Thymus (tissue), 11 donors: ENCODE data around the gene CYFIP1. TPM values are rescaled to one million over a fixed set of nuclear protein-coding genes. Genes with fewer than 3 reads are reported as not detected.

Experiments
- DNase-seq, 9 donors: peaks; one replicate each; pipeline ENCODE4 v3.0.0-alpha.2; 2013; ENCODE audit warnings: low spot score in 9 of 9, low read depth in 6 of 9, missing footprints in 1 of 9
- H3K27ac ChIP-seq, 2 donors: one replicate each; pipeline ENCODE4 v1.5.1; 2013; ENCODE audit warnings: control low read depth in 1 of 2, low read depth in 1 of 2, low read length in 1 of 2, mild to moderate bottlenecking in 1 of 2, moderate library complexity in 1 of 2
- H3K27me3 ChIP-seq, 2 donors: one replicate each; pipeline ENCODE4 v1.5.1; 2013; ENCODE audit warnings: low read length in 1 of 2; ENCODE audit not compliant: control insufficient read depth in 2 of 2, insufficient read depth in 1 of 2
- H3K36me3 ChIP-seq, 2 donors: one replicate each; pipeline ENCODE4 v1.5.1; 2013; ENCODE audit warnings: low read length in 1 of 2, mild to moderate bottlenecking in 1 of 2, moderate library complexity in 1 of 2; ENCODE audit not compliant: control insufficient read depth in 2 of 2, insufficient read depth in 2 of 2
- H3K4me1 ChIP-seq, 2 donors: one replicate each; pipeline ENCODE4 v1.5.1; 2013; ENCODE audit warnings: low read length in 2 of 2; ENCODE audit not compliant: control insufficient read depth in 2 of 2, insufficient read depth in 2 of 2
- H3K4me3 ChIP-seq, 2 donors: one replicate each; pipeline ENCODE4 v1.5.1; 2013; ENCODE audit warnings: low read length in 2 of 2, control low read depth in 1 of 2, mild to moderate bottlenecking in 1 of 2
- H3K9me3 ChIP-seq, 2 donors: one replicate each; pipeline ENCODE4 v1.5.1; 2013; ENCODE audit warnings: low read length in 1 of 2, mild to moderate bottlenecking in 1 of 2; ENCODE audit not compliant: control insufficient read depth in 2 of 2, insufficient read depth in 1 of 2
- WGBS: extraction: QIAGEN DNeasy Blood & Tissue Kit; methylation state at CpG from one replicate; pipeline ENCODE4 v1.1.7; 2013; 5-methylcytosine and 5-hydroxymethylcytosine counted together
- polyA plus RNA-seq: library from polyadenylated mRNA; stranded (reverse); fragments of 200-250 nt; gene quantifications from one replicate; pipeline ENCODE4 v1.2.3, GENCODE V29; 2013
- total RNA-seq: library from RNA; stranded (reverse); fragments of 120-200 nt; gene quantifications from one replicate; pipeline ENCODE4 v1.2.4, GENCODE V29; 2013
- donor health status: healthy.

CYFIP1 gene
- total and polyA plus RNA-seq, 2 donors: 19.6 to 23.3 TPM

DNA sequence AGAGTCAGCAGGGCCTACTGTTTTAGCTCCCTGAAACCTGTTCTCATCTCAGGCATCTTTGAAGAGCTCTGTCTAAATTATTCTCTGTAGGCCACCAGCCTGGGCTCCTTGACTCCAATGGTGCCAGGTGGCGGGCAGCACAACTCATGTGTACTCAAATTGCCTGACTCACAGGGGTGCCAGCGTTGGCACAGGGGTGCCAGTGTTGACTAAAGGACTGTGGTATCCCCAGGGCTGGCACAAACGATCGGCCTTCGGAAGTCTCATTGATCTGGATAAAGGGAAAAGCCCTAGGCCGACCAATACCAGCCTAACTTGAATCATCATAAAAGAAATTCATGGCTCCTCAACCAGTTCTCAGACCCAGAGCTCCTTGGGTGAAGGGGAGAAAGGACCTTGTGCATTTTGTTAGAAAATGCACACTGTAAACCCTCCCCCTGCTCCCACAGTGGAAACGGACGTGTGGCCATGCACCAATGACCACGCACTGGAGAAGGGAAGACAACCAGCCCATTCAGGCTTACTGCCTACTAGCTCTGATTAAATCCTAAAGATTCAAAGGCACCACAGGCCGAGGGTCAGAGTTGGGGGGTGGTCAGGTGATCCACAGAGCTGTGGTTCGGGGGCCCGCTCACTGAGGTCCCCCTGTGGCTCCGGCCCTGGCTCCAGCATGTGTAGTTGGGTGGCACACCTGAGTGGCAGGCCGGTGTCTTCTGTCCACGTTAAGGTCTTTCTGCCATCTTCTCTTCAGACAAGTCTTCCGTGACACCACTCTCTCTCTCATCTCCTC lies 72.8 kb downstream of the CYFIP1 start:
- 98% methylated on average over 16 of the region's 16 CpGs for WGBS

DNA sequence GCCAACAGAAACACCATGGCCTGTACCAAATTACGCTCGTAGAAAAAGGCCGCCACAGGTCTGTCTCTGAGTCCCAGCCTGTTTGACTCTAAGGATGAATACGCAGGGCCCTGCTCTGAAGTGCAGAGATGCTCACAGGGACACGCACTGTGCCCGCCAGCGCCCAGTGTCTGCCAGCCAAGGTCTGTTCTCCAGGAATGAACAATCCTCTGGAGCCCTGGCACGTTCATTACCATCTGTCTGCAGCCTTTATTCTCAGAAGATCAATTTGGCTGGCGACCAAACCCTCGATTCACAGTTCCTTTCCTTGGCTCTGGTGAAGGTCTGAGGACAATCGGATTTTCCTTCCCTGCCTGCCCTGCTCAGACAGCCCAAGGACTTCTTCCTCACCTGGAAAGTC lies 75.4 kb downstream of the CYFIP1 start:
- no peaks in the 10 kb centered on the region for H3K27me3 ChIP-seq
- no peak overlapping the region for H3K27ac ChIP-seq
- H3K4me3 ChIP-seq: no peak overlapping the region
- H3K4me1 ChIP-seq: no peaks in the 10 kb centered on the region
- H3K9me3 ChIP-seq: no peaks in the 10 kb centered on the region
- no peak for DNase-seq
- 97% methylated on average over 11 of the region's 11 CpGs for WGBS
- H3K36me3 ChIP-seq: no peaks in the 10 kb centered on the region

More for the DNA sequence above, 72.8 kb downstream of the CYFIP1 start:
- no peaks in the 10 kb centered on the region for H3K36me3 ChIP-seq
- no peaks in the 10 kb centered on the region for H3K9me3 ChIP-seq
- no peak overlapping the region for H3K27ac ChIP-seq
- DNase-seq: no peak
- H3K4me1 ChIP-seq: no peaks in the 10 kb centered on the region
- no peak overlapping the region for H3K4me3 ChIP-seq
- no peaks in the 10 kb centered on the region for H3K27me3 ChIP-seq

GRCh38 chr15:22903961-22904534 lies 76.1 kb downstream of the CYFIP1 start:
- H3K4me1 ChIP-seq: no peaks in the 10 kb centered on the region
- no peak overlapping the region for H3K4me3 ChIP-seq
- H3K27me3 ChIP-seq: no peaks in the 10 kb centered on the region
- no peak overlapping the region for H3K27ac ChIP-seq
- no peaks in the 10 kb centered on the region for H3K9me3 ChIP-seq
- no peak for DNase-seq
- no peaks in the 10 kb centered on the region for H3K36me3 ChIP-seq
- WGBS: 90% methylated on average over 19 of the region's 19 CpGs

GRCh38 chr15:22903427-22903826 lies 76.7 kb downstream of the CYFIP1 start:
- no peaks in the 10 kb centered on the region for H3K36me3 ChIP-seq
- WGBS: 97% methylated on average over 18 of the region's 18 CpGs
- no peaks in the 10 kb centered on the region for H3K27me3 ChIP-seq
- no peak for DNase-seq
- H3K4me1 ChIP-seq: no peaks in the 10 kb centered on the region
- H3K4me3 ChIP-seq: no peak overlapping the region
- no peak overlapping the region for H3K27ac ChIP-seq
- no peaks in the 10 kb centered on the region for H3K9me3 ChIP-seq

DNA sequence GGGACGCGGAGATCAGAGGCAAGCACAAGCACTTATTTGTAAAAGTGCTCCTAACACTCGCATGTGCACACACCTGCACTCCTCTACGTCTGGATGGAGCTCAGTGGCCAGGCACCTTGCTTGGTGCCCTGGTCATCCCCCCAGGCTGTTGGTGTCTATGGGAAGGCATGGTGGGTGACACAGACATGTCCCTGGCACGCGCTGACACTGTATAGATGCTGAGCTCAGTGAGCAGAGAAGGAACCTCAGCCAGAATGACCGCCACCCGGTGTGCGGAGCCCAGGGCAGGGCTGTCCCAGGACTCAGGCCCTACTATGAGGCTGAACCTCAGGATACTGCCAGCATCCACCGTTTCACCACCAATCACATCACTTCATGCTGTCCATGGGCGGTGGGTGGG lies 77.2 kb downstream of the CYFIP1 start:
- H3K36me3 ChIP-seq: no peaks in the 10 kb centered on the region
- WGBS: 91% methylated on average over 11 of the region's 11 CpGs
- no peak for DNase-seq
- no peak overlapping the region for H3K27ac ChIP-seq
- no peaks in the 10 kb centered on the region for H3K27me3 ChIP-seq
- no peaks in the 10 kb centered on the region for H3K9me3 ChIP-seq
- H3K4me3 ChIP-seq: no peak overlapping the region
- no peaks in the 10 kb centered on the region for H3K4me1 ChIP-seq

- DNase-seq: no peak
- H3K27me3 ChIP-seq: no peaks in the 10 kb centered on the region
- H3K4me1 ChIP-seq: no peaks in the 10 kb centered on the region
- no peaks in the 10 kb centered on the region for H3K36me3 ChIP-seq
- WGBS: 93% methylated on average over 12 of the region's 12 CpGs
- no peak overlapping the region for H3K27ac ChIP-seq
- H3K4me3 ChIP-seq: no peak overlapping the region
- no peaks in the 10 kb centered on the region for H3K9me3 ChIP-seq
Measured at GRCh38 chr15:22902578-22902977, 77.6 kb downstream of the CYFIP1 start.

GRCh38 chr15:22902046-22902445 lies 78.1 kb downstream of the CYFIP1 start:
- Histone ChIP-seq H3K27ac (no peak overlapping the region), H3K9me3 (no peaks in the 10 kb centered on the region), H3K36me3 (no peaks in the 10 kb centered on the region), H3K4me1 (no peaks in the 10 kb centered on the region), H3K27me3 (no peaks in the 10 kb centered on the region), H3K4me3 (no peak overlapping the region)
- WGBS: 98% methylated on average over 11 of the region's 11 CpGs
- no peak for DNase-seq

GRCh38 chr15:22895465-22896190 lies 84.5 kb downstream of the CYFIP1 start:
- no peaks in the 10 kb centered on the region for H3K36me3 ChIP-seq
- H3K4me1 ChIP-seq: peaks cover 0 to 5% of the 10 kb centered on the region in 2 donors
- no peak overlapping the region for H3K4me3 ChIP-seq
- DNase-seq: no peak
- H3K9me3 ChIP-seq: no peaks in the 10 kb centered on the region
- no peaks in the 10 kb centered on the region for H3K27me3 ChIP-seq
- WGBS: 97% methylated on average over 10 of the region's 10 CpGs
- no peak overlapping the region for H3K27ac ChIP-seq

- Histone ChIP-seq H3K27me3 (no peaks in the 10 kb centered on the region), H3K36me3 (no peaks in the 10 kb centered on the region), H3K4me1 (peaks cover 0 to 5% of the 10 kb centered on the region in 2 donors), H3K9me3 (no peaks in the 10 kb centered on the region), H3K27ac (no peak overlapping the region), H3K4me3 (no peak overlapping the region)
- DNase-seq: no peak
- WGBS: 99% methylated on average over 13 of the region's 13 CpGs
Measured at GRCh38 chr15:22893881-22894280, 86.3 kb downstream of the CYFIP1 start.
